UCSD-AML1 (cell line): ENCODE data around the gene ATP10A.
"Not testable (repeated sequence)": the region's sequence is repeated elsewhere in the genome, so short reads cannot be mapped to it uniquely, and the experiment has no call there.

Source experiments
- DNase-seq: peaks from one replicate; lab custom pipeline; 2025; ENCODE audit not compliant: unreplicated experiment; lab: John Stamatoyannopoulos, UW

ATP10A gene

DNA sequence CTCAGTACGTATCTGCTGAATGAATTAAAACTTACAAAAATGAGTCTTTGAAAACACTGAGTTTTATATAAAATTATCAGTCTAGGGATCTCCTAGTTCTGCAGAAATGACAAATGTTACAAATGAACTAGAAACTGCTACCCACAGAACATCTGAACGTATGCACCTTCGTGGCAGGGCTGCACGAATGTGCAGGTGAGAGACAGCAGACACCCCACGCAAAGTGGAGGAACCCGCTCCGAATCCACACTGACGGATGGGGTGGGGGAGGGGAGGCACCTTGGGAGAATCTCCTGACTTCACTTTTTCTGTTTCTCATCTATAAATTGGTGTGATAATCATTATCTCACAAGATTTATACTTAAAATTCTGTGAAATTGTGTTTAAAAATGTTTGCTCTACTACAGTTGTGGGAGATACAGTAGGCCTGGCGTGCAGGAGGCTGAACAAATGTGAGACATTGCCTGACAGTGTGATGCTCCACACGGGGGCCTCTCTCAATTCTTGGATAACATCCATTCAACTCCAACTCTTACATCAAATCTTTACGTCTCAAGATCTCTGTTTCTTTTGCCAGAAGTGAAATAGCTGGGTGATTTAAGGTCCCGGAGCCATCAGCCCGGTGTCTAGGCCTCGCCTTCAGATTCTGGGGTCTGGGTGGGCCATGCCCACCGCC lies 86.9 kb downstream of the ATP10A start:
- DNase-seq: no peak

DNA sequence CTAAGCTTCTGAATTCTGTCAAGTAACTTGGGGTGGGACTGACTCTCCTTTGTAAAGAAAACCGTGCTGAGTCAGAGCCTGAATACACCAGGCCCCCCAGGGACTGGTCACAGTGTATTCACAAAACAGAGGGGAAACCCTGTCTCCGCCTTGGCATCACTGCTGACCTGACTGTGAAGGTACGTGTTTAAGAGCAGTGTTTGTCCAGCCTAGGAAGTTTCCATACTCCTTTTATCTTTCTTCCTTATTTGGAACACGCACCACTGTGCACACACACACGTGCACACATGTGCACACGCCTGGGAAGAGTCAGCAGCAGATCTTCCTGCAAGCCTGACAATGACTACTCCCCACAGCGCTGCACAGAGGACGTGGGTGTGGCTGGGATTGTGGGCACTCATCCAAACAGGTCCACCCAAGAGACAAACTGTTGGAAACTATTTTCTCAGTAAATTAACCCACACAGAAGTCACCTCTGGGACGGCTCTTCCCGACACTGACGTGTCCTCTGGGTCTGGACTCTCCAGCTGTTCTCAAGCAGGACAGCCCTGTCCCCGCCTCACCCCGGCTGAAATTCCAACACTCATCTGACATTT lies 87.7 kb downstream of the ATP10A start:
- DNase-seq: no peak

DNA sequence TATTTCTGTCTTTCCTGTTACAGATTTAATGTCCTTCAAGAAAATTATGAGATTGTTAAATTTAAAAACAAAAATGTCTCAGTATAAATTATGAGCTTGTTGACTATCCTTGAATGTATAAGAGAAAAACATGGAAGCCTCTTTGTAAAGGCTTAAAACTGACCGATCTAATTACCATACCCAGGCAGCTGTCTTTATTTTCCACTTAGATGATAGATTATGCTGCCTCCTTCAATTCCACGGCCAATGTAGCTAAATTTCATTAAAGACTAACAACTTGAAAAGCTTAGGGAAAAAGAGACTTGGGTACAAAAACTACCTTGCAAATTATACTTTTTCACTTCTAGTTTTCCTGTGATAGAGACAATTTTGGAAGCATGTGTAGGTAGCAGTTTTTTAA lies 88.3 kb downstream of the ATP10A start:
- no peak for DNase-seq

DNA sequence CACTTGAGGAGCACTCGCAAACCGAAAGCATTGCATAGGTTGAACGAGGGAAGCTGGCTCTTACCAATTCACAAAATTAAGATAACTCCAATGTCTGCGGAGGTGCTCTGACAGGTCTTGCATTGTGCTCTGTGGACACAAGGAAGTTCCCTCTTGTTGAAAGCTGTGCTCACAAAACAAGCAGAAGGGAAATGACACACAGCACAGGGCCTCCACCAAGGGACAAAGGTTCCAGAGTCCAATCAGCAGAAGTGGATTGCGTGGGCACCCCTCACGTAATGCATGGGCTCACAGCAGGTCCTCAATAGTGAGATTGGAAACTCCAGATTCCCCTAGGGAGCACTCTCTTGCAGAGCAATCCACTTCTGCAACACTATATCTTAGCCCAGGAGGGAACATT lies 89.9 kb downstream of the ATP10A start:
- DNase-seq: no peak

DNA sequence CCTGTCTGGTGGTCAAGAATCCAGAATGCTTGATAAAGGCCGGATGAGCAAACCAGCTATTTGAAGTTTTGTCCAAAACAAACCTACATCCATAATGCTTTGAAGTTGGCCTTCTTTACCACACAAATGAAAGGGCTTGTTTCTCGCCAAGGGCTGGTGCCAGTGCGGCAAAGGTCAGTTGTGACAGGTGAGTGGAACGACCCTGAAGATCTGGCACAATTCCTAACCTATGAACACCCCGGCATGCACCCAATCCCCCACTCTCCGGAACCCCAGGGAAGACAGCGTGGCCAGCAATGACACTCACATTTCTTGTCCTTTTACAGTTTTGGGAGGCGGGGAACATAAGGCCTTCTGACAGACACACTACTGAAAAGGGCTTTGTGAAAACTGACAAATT lies 90.6 kb downstream of the ATP10A start:
- no peak for DNase-seq

DNA sequence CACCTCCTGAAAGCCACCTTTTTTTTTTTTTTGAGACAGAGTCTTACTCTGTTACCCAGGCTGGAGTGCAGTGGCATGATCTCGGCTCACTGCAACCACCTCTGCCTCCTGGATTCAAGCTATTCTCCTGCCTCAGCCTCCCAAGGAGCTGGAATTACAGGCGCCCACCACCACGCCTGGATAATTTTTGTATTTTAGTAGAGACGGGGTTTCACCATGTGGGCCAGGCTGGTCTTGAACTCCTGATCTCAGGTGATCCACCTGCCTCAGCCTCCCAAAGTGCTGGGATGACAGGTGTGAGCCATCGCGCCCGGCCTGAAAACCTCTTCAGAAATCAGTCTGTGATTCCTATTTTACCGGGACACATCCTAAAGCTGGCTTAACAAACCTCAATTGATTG lies 91.4 kb downstream of the ATP10A start:
- DNase-seq: not testable (repeated sequence)

- no peak for DNase-seq
These were observed 91.8 kb downstream of the ATP10A start for GRCh38 chr15:25771338-25771706.

- DNase-seq: no peak
These were observed 92.3 kb downstream of the ATP10A start for GRCh38 chr15:25770618-25771337.

GRCh38 chr15:25770031-25770430 lies 93.1 kb downstream of the ATP10A start:
- DNase-seq: no peak

DNA sequence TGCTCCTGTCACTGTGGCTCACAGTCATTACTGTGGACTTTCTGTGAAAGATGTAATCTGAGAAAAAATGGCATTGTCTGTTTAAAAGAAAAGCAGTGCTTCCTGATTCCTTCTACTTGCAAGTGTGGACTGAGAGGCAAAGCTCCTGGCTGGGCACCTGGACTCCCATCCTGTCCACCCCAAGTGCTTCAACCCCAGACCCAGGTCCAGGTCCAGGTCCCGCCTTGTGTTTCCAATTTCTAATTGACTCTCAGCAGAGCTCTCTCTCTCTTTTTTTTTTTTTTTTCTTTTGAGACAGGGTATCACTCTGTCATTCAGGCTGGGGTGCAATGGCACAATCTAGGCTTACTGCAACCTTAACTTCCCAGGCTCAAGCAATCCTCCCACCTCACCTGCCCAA lies 94.9 kb downstream of the ATP10A start:
- DNase-seq: no peak

GRCh38 chr15:25767356-25768151 lies 95.6 kb downstream of the ATP10A start:
- no peak for DNase-seq

- no peak for DNase-seq
These were observed 96.7 kb downstream of the ATP10A start for GRCh38 chr15:25766417-25766816.

- DNase-seq: no peak
These were observed 98.0 kb downstream of the ATP10A start for GRCh38 chr15:25764980-25765735.

- no peak for DNase-seq
These were observed 99.2 kb downstream of the ATP10A start for GRCh38 chr15:25763954-25764353.

GRCh38 chr15:25763331-25763751 lies 99.8 kb downstream of the ATP10A start:
- DNase-seq: no peak

DNA sequence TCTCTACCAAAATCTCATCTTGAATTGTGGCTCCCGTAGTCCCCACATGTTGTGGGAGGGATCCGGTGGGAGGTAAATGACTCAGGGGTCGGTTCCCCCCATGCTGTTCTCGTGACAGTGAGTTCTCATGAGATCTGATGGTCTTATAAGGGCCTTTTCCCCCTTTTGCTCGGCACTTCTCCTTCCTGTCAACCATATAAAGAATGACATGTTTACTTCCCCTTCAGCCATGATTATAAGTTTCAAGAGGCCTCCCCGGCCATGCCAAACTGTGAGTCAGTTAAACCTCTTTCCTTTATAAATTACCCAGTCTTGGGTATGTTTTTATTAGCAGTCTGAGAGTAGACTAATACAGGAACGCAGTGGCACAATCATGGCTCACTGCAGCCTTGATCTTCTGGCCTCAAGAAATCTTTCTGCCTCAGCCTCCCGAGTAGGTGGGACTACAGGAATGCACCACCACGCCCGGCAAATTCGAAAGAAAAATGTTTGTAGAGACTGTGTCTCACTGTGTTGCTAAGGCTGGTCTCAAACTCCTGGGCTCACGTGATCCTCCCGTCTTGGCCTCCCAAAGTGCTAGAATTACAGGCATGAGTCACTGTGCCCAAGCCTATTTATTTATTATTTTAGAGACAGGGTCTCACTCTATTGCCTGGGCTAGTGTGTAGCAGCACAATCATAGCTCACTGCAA lies 101.0 kb downstream of the ATP10A start:
- DNase-seq: peak; percentile 40

GRCh38 chr15:25759421-25759820 lies 103.7 kb downstream of the ATP10A start:
- DNase-seq: no peak

DNA sequence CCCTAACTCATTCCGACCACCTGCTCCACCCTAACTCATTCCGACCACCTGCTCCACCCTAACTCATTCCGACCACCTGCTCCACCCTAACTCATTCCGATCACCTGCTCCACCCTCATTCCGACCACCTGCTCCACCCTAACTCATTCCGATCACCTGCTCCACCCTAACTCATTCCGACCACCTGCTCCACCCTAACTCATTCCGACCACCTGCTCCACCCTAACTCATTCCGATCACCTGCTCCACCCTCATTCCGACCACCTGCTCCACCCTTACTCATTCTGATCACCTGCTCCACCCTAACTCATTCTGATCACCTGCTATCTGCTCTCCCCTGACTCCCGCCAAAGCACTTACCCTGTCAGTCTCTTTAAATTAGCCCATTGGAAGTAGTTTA lies 104.5 kb downstream of the ATP10A start:
- not testable (repeated sequence) for DNase-seq

DNA sequence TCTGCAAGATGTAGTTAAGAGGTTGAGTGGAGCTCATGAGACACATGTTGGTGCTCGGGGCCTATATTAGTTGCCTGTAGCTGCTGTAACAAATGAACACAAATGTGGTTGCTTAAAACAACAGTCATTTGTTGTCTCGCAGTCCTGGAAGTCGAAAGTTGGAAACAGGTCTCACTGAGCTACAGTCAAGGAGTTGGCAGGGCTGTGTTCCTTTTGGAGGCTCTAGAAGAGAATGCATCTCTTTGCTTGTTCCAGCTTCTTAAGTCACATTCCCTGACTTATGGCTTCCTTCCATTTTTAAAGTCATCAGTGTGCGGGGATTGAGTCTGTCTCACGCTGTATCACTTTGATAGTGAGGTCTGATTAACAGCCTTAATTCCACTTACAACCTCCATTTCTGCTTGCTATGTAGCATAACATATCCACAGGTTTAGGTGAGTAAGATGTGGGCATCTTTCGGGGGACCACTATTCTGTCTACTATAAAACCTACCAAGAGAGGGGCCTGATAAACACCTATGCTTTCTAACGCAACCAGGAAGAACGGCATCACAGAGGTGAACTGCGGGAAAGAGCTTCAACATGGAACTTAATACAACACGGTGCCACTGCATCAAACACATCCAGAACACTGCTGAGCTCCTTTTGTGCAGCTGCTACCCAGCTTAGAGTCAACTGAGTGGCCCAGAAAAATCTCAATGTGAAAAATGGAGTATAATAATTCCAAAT lies 119.4 kb downstream of the ATP10A start:
- DNase-seq: no peak
